GM23248 (cell line): ENCODE measurements around the gene INPP1.

Experiments
- EZH2 ChIP-seq: fragments of 200-600 bp; sonication (generic); IDR thresholded peaks from 2 replicates; pipeline ENCODE4 v1.6.1; 2018; ENCODE audit warnings: antibody characterized with exemption, mild to moderate bottlenecking; ENCODE audit not compliant: insufficient read depth, poor library complexity, severe bottlenecking
- EZH2phosphoT487 ChIP-seq: fragments of 200-600 bp; sonication (generic); IDR thresholded peaks from 2 replicates; pipeline ENCODE4 v1.6.1; 2018; ENCODE audit warnings: antibody characterized with exemption, moderate library complexity, mild to moderate bottlenecking, low read depth; ENCODE audit not compliant: insufficient read depth

DNA sequence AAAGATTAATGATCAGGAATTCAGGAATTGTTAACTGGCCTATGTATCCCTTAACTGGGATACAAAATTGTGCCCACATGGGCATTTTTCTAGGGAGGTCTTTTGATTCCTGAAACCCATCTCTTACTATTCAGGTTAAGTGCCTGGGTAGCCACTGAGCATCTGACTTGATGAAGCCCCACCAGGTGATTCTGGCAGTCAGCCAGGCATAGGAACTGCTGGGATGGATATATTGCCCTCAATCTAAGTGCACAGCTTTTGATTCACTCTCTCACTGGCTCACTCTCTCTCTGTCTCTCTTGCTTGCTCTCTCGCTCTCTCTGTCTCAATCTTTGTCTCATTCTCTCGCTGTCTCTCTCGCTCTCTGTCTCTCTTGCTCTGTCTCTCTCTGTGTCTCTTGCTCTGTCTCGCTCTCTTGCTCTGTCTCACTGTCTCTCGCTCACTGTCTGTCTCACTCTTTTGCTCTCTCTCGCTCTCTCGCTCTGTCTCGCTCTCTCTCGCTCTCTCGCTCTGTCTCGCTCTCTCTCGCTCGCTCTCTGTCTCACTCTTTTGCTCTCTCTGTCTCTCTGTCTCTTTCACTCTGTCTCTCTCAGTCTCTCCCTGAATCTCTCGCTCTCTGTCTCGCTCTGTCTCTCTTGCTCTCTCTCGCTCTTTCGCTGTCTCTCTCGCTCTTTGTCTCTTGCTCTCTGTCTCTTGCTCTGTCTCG is 22.3 kb downstream of the INPP1 start:
- no peak for TF ChIP-seq EZH2
- TF ChIP-seq EZH2phosphoT487: no peak
